Erythroblast (primary cell): ENCODE measurements around the gene MSI2.

Source experiments
- GATA1 ChIP-seq: IDR thresholded peaks from 2 replicates; pipeline ENCODE4 v1.6.1; 2011; ENCODE audit warnings: low read depth, mild to moderate bottlenecking, control low read depth, low read length, moderate library complexity
- POLR2A ChIP-seq: IDR thresholded peaks from 2 replicates; pipeline ENCODE4 v1.6.1; 2011; ENCODE audit warnings: mild to moderate bottlenecking, low read length

DNA sequence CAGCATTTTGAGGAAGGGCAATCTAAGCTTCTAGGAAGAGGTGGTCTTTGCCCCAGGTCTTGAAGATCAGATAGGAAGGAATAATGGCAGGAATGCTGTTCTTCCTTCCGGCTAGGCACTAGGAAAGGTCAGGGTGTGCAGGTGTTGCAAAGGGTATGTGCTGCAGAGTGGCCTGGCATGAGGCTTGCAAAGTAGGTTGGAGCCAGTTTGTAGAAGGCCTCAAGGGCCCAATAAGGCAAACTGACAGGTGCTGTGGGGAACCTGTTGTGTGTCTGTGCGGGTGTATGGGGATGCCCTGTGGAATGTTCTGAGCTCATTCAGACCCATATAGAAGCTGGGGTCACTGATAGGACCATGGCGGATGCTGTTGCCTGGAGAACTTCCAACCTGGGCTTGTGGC is 12.7 kb downstream of the MSI2 start:
- no peak for TF ChIP-seq POLR2A
- TF ChIP-seq GATA1: no peak
